HUDEP-2 (cell line): Measurements from ENCODE around the gene NALCN.
A peak's percentile ranks its signal among the peaks of the same experiment; 100 is the strongest.
"Not testable (repeated sequence)": the region's sequence is repeated elsewhere in the genome, so short reads cannot be mapped to it uniquely, and the experiment has no call there.

ENCODE experiments used
- DNase-seq, 76 experiments: peaks; one replicate each; lab custom pipeline; 2025; ENCODE audit not compliant: unreplicated experiment in 76 of 76; lab: John Stamatoyannopoulos, UW

The NALCN gene

GRCh38 chr13:101343128-101343787, 73.0 kb downstream of the NALCN start:
- no peak for DNase-seq

GRCh38 chr13:101341464-101341863, 74.8 kb downstream of the NALCN start:
- DNase-seq, result no peak

GRCh38 chr13:101339202-101339601, 77.1 kb downstream of the NALCN start:
- DNase-seq, result no peak

GRCh38 chr13:101332583-101332982, 83.7 kb downstream of the NALCN start:
- no peak for DNase-seq

GRCh38 chr13:101331731-101332130, 84.6 kb downstream of the NALCN start:
- DNase-seq, result no peak

- DNase-seq, result no peak
Measured at GRCh38 chr13:101327871-101328270, 88.4 kb downstream of the NALCN start.

GRCh38 chr13:101326710-101327109, 89.6 kb downstream of the NALCN start:
- DNase-seq, result no peak

- DNase-seq, result no peak
Measured at GRCh38 chr13:101325423-101325822, 90.9 kb downstream of the NALCN start.

- no peak for DNase-seq
Measured at GRCh38 chr13:101323601-101324000, 92.7 kb downstream of the NALCN start.

GRCh38 chr13:101317986-101318523, 98.3 kb downstream of the NALCN start:
- DNase-seq, result no peak

- not testable (repeated sequence) for DNase-seq
Measured at GRCh38 chr13:101313479-101313878, 102.8 kb downstream of the NALCN start.

GRCh38 chr13:101309014-101309619, 107.2 kb downstream of the NALCN start:
- no peak for DNase-seq

GRCh38 chr13:101308247-101309013, 107.9 kb downstream of the NALCN start:
- no peak for DNase-seq

- no peak for DNase-seq
Measured at GRCh38 chr13:101307181-101307701, 109.1 kb downstream of the NALCN start.

GRCh38 chr13:101306773-101307172, 109.5 kb downstream of the NALCN start:
- no peak for DNase-seq

- DNase-seq, result no peak
Measured at GRCh38 chr13:101305981-101306411, 110.3 kb downstream of the NALCN start.

- no peak for DNase-seq
Measured at GRCh38 chr13:101303521-101303920, 112.8 kb downstream of the NALCN start.

GRCh38 chr13:101301053-101301452, 115.3 kb downstream of the NALCN start:
- no peak for DNase-seq

GRCh38 chr13:101300531-101300930, 115.8 kb downstream of the NALCN start:
- DNase-seq, result no peak

- DNase-seq, result peak in 2 of 76 experiments; percentile 1 to 4
Measured at GRCh38 chr13:101298517-101298916, 117.8 kb downstream of the NALCN start.

- DNase-seq, result no peak
Measured at GRCh38 chr13:101297794-101298193, 118.5 kb downstream of the NALCN start.
